NB4 (cell line): Measurements from ENCODE around the gene PAGE4.
A peak's percentile ranks its signal among the peaks of the same experiment; 100 is the strongest.

Source experiments
- DNase-seq: peaks from one replicate; pipeline ENCODE4 v3.0.0; 2010; ENCODE audit warnings: low read depth
- H3K4me3 ChIP-seq: one replicate; pipeline ENCODE4 v1.5.1; 2011; ENCODE audit warnings: mild to moderate bottlenecking, low read depth, low read length, moderate library complexity
- MYC ChIP-seq: IDR thresholded peaks from 2 replicates; pipeline ENCODE4 v1.6.1; 2011; ENCODE audit warnings: low read depth, low read length
- POLR2A ChIP-seq: IDR thresholded peaks from 2 replicates; pipeline ENCODE4 v1.6.1; 2011; ENCODE audit warnings: mild to moderate bottlenecking; ENCODE audit not compliant: insufficient read length; ENCODE audit errors: extremely low read depth
- TF ChIP-seq, protein P1 (sequence below): IDR thresholded peaks from 2 replicates; pipeline ENCODE4 v1.6.1; 2011; ENCODE audit warnings: low read depth, low read length
- TF ChIP-seq, protein P2 (sequence below): IDR thresholded peaks from one replicate; pipeline ENCODE4 v1.5.1; 2012; ENCODE audit warnings: low read depth, low read length

The PAGE4 gene

GRCh38 chrX:49868739-49869138 is 39.6 kb downstream of the PAGE4 start:
- TF ChIP-seq POLR2A (no peak), MYC (no peak)
- TF ChIP-seq, protein P1, sequence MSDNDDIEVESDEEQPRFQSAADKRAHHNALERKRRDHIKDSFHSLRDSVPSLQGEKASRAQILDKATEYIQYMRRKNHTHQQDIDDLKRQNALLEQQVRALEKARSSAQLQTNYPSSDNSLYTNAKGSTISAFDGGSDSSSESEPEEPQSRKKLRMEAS, result no peak
- TF ChIP-seq, protein P2, sequence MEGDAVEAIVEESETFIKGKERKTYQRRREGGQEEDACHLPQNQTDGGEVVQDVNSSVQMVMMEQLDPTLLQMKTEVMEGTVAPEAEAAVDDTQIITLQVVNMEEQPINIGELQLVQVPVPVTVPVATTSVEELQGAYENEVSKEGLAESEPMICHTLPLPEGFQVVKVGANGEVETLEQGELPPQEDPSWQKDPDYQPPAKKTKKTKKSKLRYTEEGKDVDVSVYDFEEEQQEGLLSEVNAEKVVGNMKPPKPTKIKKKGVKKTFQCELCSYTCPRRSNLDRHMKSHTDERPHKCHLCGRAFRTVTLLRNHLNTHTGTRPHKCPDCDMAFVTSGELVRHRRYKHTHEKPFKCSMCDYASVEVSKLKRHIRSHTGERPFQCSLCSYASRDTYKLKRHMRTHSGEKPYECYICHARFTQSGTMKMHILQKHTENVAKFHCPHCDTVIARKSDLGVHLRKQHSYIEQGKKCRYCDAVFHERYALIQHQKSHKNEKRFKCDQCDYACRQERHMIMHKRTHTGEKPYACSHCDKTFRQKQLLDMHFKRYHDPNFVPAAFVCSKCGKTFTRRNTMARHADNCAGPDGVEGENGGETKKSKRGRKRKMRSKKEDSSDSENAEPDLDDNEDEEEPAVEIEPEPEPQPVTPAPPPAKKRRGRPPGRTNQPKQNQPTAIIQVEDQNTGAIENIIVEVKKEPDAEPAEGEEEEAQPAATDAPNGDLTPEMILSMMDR, result no peak
- H3K4me3 ChIP-seq, result no peak overlapping the region
- no peak for DNase-seq

DNA sequence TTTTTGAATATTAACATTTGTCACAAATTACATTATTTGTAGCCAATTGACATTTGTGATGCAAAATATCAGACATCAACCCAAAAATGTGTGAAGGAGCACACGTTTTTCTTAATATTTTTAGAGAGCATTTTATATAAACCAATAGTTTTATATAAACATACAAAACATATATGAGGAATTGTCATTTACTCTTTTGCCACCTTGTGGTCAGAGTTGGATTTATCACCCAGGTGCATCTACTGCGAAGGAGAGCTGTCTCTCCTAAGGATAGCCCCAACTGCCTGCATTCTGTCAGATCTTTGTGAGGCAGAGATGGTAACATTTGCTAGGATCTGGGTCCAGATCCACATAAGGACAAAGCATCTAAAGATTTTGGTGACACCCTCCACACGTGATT is 47.6 kb downstream of the PAGE4 start:
- DNase-seq, result peak; percentile 20
- H3K4me3 ChIP-seq, result no peak overlapping the region
- TF ChIP-seq MYC (no peak), POLR2A (no peak)
- TF ChIP-seq, protein P1, result no peak
- TF ChIP-seq, protein P2, result peak; percentile 5

- no peak for DNase-seq
- TF ChIP-seq POLR2A, result no peak
- TF ChIP-seq, protein P2, result no peak
- no peak for TF ChIP-seq MYC
- TF ChIP-seq, protein P1, result no peak
- no peak overlapping the region for H3K4me3 ChIP-seq
These were observed 48.4 kb downstream of the PAGE4 start for GRCh38 chrX:49877397-49878101.

GRCh38 chrX:49878128-49878833 is 49.2 kb downstream of the PAGE4 start:
- TF ChIP-seq, protein P1, result no peak
- TF ChIP-seq POLR2A (no peak), MYC (no peak)
- TF ChIP-seq, protein P2, result no peak
- no peak for DNase-seq
- H3K4me3 ChIP-seq, result no peak overlapping the region

DNA sequence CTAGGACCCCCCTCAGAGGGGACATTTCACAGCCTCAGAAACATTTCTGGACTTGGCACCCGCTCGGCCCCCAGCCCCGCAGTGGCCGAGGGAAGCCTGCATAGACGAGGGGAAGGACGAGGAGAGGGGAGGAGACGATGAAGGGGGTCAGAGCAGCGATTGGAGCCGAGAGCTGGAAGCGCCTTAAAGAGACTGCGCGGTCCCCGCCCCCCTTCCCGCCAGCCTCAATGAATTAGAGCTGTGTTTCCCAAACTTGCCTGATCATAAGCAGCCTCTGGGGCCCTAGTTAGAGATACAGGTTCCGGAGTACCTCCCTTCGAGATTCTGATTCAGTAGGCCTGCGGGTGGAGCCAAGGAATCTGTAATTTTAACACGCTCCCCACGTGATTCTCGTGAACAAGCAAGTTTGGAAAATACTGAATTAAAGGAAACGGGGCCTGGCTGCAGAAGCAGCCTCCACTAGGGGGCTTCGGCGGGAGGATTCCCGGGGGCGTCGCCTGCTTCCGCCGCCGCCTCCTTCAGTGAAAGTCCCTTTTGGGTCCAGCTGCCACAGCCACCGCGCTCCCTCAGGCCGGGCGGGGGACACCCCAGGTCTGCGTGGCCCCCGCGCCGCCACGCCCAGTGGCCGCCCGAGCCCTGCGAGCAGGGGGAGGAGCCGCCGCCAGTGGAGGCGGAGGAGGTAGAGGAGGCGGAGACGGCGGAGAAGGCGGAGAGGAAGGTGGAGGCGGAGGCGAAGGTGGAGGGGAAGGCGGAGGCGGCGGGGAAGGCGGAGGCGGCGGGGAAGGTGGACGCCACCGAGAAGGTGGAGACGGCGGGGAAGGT is 49.9 kb downstream of the PAGE4 start, which contains the start of gene USP27X:
Gene USP27X, plus strand, starts transcription at position 651 of the 822 bp plus-strand sequence. CDS start 824 bp downstream, outside the sequence.
- TF ChIP-seq, protein P2, result peak; percentile 43
- TF ChIP-seq, protein P1, result no peak
- no peak; the same call in 1 of the 2 replicates for TF ChIP-seq MYC
- no peak for TF ChIP-seq POLR2A
- DNase-seq, result peak; percentile 76
- H3K4me3 ChIP-seq, result peak within 1 kb of the TSS; percentile 47
